K562 (cell line): ENCODE data around the gene PDE9A. TPM values are rescaled to one million over a fixed set of nuclear protein-coding genes. Genes with fewer than 3 reads are reported as not detected.
A peak's percentile ranks its signal among the peaks of the same experiment; 100 is the strongest.

ENCODE experiments used
- ATAC-seq: fragments of 200-7000 bp; cut with Tn5 transposase; 3 replicates; pipeline ENCODE4 v1.9.1; 2020; ENCODE audit warnings: moderate library complexity
- BruUV-seq: library from RNA; stranded (reverse); fragments of 400-500 nt; replicated peaks from 2 replicates; lab custom pipeline; 2021; lab: Mats Ljungman, UMichigan
- CTCF ChIA-PET: fragments of 300-600 bp; formaldehyde crosslinking; extraction: SDS; loops from one replicate; lab custom pipeline; 2021; ENCODE audit warnings: low intra/inter-chr PET ratio; lab: Yijun Ruan, JAX
- POLR2A ChIA-PET: fragments of 300-600, 350-650 bp; sonication (Branson Sonifier 250); formaldehyde crosslinking; extraction: SDS; loops from one replicate; lab custom pipeline; 2021; ENCODE audit warnings: antibody characterized with exemption, inconsistent platforms; lab: Yijun Ruan, JAX
- DNase-seq, 4 experiments: peaks; one replicate each; pipeline versions ENCODE4 v3.0.0 to v3.0.0-alpha.2; 2011 to 2018; ENCODE audit warnings: low spot score in 3 of 4, mixed read lengths in 3 of 4; ENCODE audit errors: extremely low read depth in 1 of 4
- FAIRE-seq: peaks from 2 replicates; lab custom pipeline; 2011; peaks lifted over from hg19 to GRCh38; lab: Jason Lieb, UNC
- H2AFZ ChIP-seq: 2 replicates; pipeline ENCODE4 v1.6.0; 2011; ENCODE audit warnings: low read depth, low read length, control low read depth, inconsistent platforms
- H3K27ac ChIP-seq: fragments of 200-600 bp; 3 replicates; pipeline ENCODE4 v1.8.0; 2011; ENCODE audit warnings: low read depth, mild to moderate bottlenecking, control low read depth, inconsistent platforms, low read length, moderate library complexity, mixed read lengths; ENCODE audit errors: extremely low read depth
- H3K27me3 ChIP-seq, 2 experiments: fragments of 300-600 bp in 1 of 2; 2 replicates in 1 of 2; 3 replicates in 1 of 2; pipeline versions ENCODE4 v1.6.0 to v1.8.0; 2011; ENCODE audit warnings: inconsistent platforms in 2 of 2, low read length in 2 of 2, mild to moderate bottlenecking in 1 of 2, mixed read lengths in 1 of 2, moderate library complexity in 1 of 2; ENCODE audit not compliant: control insufficient read depth in 2 of 2, insufficient read depth in 2 of 2
- H3K36me3 ChIP-seq: fragments of 300-600 bp; 3 replicates; pipeline ENCODE4 v1.8.0; 2011; ENCODE audit warnings: mild to moderate bottlenecking, low read length, inconsistent platforms; ENCODE audit not compliant: control insufficient read depth, insufficient read depth
- H3K4me1 ChIP-seq, 2 experiments: fragments of 200-600 bp in 1 of 2; replicated peaks in 1 of 2; 2 replicates in 1 of 2; 3 replicates in 1 of 2; pipeline versions ENCODE4 v1.5.1 to v1.8.0; 2011; ENCODE audit warnings: inconsistent platforms in 2 of 2, low read length in 2 of 2, mild to moderate bottlenecking in 1 of 2, mixed read lengths in 1 of 2, moderate library complexity in 1 of 2; ENCODE audit not compliant: control insufficient read depth in 2 of 2, insufficient read depth in 2 of 2
- H3K4me2 ChIP-seq: 2 replicates; pipeline ENCODE4 v1.6.1; 2011; ENCODE audit warnings: low read length, control low read depth, inconsistent platforms, mixed read lengths; ENCODE audit not compliant: insufficient read depth
- H3K4me3 ChIP-seq: fragments of 200-600 bp; sonication (generic), shearing (Covaris generic); 2 replicates; pipeline ENCODE4 v1.5.1; 2016; ENCODE audit warnings: control low read depth, inconsistent platforms
- H3K79me2 ChIP-seq: fragments of 200-600 bp; 3 replicates; pipeline ENCODE4 v1.8.0; 2011; ENCODE audit warnings: low read length, inconsistent platforms; ENCODE audit not compliant: control insufficient read depth, insufficient read depth
- H3K9ac ChIP-seq, 2 experiments: 2 replicates each; pipeline versions ENCODE4 v1.6.0 to v1.6.1; 2011; ENCODE audit warnings: low read depth in 2 of 2, low read length in 2 of 2, control low read depth in 1 of 2, inconsistent platforms in 1 of 2, mild to moderate bottlenecking in 1 of 2, mixed read lengths in 1 of 2; ENCODE audit not compliant: insufficient read depth in 1 of 2
- H3K9me1 ChIP-seq: one replicate; pipeline ENCODE4 v1.6.0; 2011; ENCODE audit warnings: inconsistent platforms, mild to moderate bottlenecking, low read length, moderate library complexity; ENCODE audit not compliant: control insufficient read depth, insufficient read depth
- H3K9me3 ChIP-seq: replicated peaks from 2 replicates; pipeline ENCODE4 v1.5.1; 2011; ENCODE audit warnings: low read depth, low read length, inconsistent platforms; ENCODE audit not compliant: control insufficient read depth, insufficient read depth
- H4K20me1 ChIP-seq: replicated peaks from 2 replicates; pipeline ENCODE4 v1.6.1; 2011; ENCODE audit warnings: low read length, inconsistent platforms, mixed read lengths; ENCODE audit not compliant: control insufficient read depth, insufficient read depth
- CHAMP1 ChIP-seq: fragments of 450-650 bp; IDR thresholded peaks from 2 replicates; pipeline ENCODE4 v1.6.1; 2016; ENCODE audit warnings: mild to moderate bottlenecking
- EZH2 ChIP-seq: IDR thresholded peaks from 2 replicates; pipeline ENCODE4 v1.6.1; 2012; ENCODE audit warnings: low read depth, mild to moderate bottlenecking, inconsistent platforms, low read length, borderline replicate concordance
- POLR2H ChIP-seq: IDR thresholded peaks from 2 replicates; pipeline ENCODE4 v1.6.1; 2016; ENCODE audit warnings: missing genetic modification characterization, low read depth, mild to moderate bottlenecking, control low read depth, missing compliant biosample characterization, moderate library complexity
- TRIM24 ChIP-seq, 2 experiments: fragments of 450-650 bp; IDR thresholded peaks; 2 replicates each; pipeline ENCODE4 v1.6.1; 2016
- ZNF133 ChIP-seq: fragments of 250-450 bp; sonication (Bioruptor Pico); IDR thresholded peaks from 2 replicates; pipeline ENCODE4 v1.4.0; 2020; ENCODE audit warnings: mild to moderate bottlenecking
- WGBS: fragments of 100-300 bp; shearing (Covaris generic); methylation state at CpG from one replicate; pipeline ENCODE4 v1.1.6; 2016; ENCODE audit warnings: low coverage, mixed read lengths; ENCODE audit not compliant: insufficient coverage; ENCODE audit errors: missing lambda C conversion rate; 5-methylcytosine and 5-hydroxymethylcytosine counted together
- in situ Hi-C: fragments of 300-500 bp; cut with MboI; formaldehyde crosslinking; loops from 4 replicates; pipeline ENCODE4 v1.15.0; 2018; ENCODE audit warnings: inconsistent platforms, mixed read lengths
- intact Hi-C: fragments of 100-400 bp; cut with micrococcal nuclease; formaldehyde crosslinking; loops from 2 replicates; pipeline ENCODE4 v1.14.2; 2022
- polyA plus RNA-seq, 8 experiments: library from polyadenylated mRNA; depleted of rRNA in 4 of 8; stranded (reverse) in 5 of 8; unstranded in 3 of 8; fragments of >200 nt; fragmentation: Nextera tagmentation in 2 of 8; fragmentation: Illumina TruSeq in 1 of 8; extraction: Ambion mirVana in 2 of 8; extraction: Trizol in 1 of 8; gene quantifications; 2 replicates each; pipeline versions ENCODE4 v1.2.1 to v1.2.3, GENCODE V29; 2011 to 2014; ENCODE audit warnings: inconsistent platforms in 1 of 8, missing spikeins in 1 of 8
- total RNA-seq, 7 experiments: library from RNA; depleted of rRNA in 6 of 7; stranded (reverse); fragments of >200 nt in 6 of 7; fragmentation: Illumina TruSeq in 2 of 7; extraction: Trizol in 2 of 7; gene quantifications; 2 replicates each; pipeline versions ENCODE4 v1.2.1 to v1.2.3, GENCODE V29; 2011 to 2021; ENCODE audit warnings: low replicate concordance in 1 of 7

The PDE9A gene
- total and polyA plus RNA-seq, 9 of the 15 experiments (the other 6 are each of a cell fraction or from before 2014, with no cell fraction given): 0.07 to 0.27 TPM; not detected in 7

- CTCF ChIA-PET: no interaction called here
- no peak overlapping the region for H3K27ac ChIP-seq
- POLR2A ChIA-PET: no interaction called here
- H3K36me3 ChIP-seq: no peaks in the 10 kb centered on the region
- no peaks in the 10 kb centered on the region for H3K79me2 ChIP-seq
- WGBS: under 1% methylated on average over 15 of the region's 15 CpGs
- peak overlapping the region; percentile 20; the same call in 1 of the 2 replicates for H3K4me2 ChIP-seq
- H3K9me1 ChIP-seq: no peaks in the 10 kb centered on the region
- no peaks in the 10 kb centered on the region for H3K9me3 ChIP-seq
- peaks cover 43 to 75% of the 10 kb centered on the region in 2 experiments for H3K27me3 ChIP-seq
- intact Hi-C loops: no loop called here
- no peak overlapping the region for H3K4me3 ChIP-seq
- no peak for DNase-seq
- ATAC-seq: peak; percentile 59
- H3K9ac ChIP-seq: no peak overlapping the region
- no TSS peak for BruUV-seq
- H2AFZ ChIP-seq: no peak overlapping the region
- FAIRE-seq: peak; percentile 46
- TF ChIP-seq ZNF133 (CRISPR knock-in tag) (no peak), TRIM24 (IDR thresholded peaks at IDR 0.05) (no peak), POLR2H (tag) (no peak), CHAMP1 (no peak), EZH2 (0 out of 2 replicates have a peak, but pooled peaks have one; percentile 89)
- in situ Hi-C loops: no loop called here
- peaks cover 0 to 9% of the 10 kb centered on the region in 2 experiments; a peak in 1 of 5 replicates for H3K4me1 ChIP-seq
- H4K20me1 ChIP-seq: no peaks in the 10 kb centered on the region
Measured at GRCh38 chr21:42621166-42621818, 32.1 kb upstream of the PDE9A start.
